HEK293T (cell line): ENCODE results near the gene PELI2.

Source experiments
- CTCF ChIA-PET: fragments of 350-600 bp; formaldehyde crosslinking; extraction: SDS; loops from one replicate; lab custom pipeline; 2021; ENCODE audit warnings: antibody characterized with exemption, inconsistent platforms; lab: Yijun Ruan, JAX
- POLR2A ChIA-PET: fragments of 350-600 bp; formaldehyde crosslinking; extraction: SDS; loops from one replicate; lab custom pipeline; 2020; ENCODE audit warnings: antibody characterized with exemption, inconsistent platforms; lab: Yijun Ruan, JAX
- DNase-seq: peaks from one replicate; pipeline ENCODE4 v3.0.0; 2012; ENCODE audit warnings: mixed read lengths; ENCODE audit errors: extremely low spot score
- ARNT ChIP-seq: fragments of 450-650 bp; IDR thresholded peaks from 2 replicates; pipeline ENCODE4 v1.6.1; 2017; ENCODE audit warnings: mild to moderate bottlenecking
- BHLHE40 ChIP-seq: fragments of 450-650 bp; IDR thresholded peaks from 2 replicates; pipeline ENCODE4 v1.6.1; 2016; ENCODE audit warnings: mild to moderate bottlenecking, moderate library complexity, borderline replicate concordance
- CTBP1 ChIP-seq: fragments of 450-650 bp; IDR thresholded peaks from 2 replicates; pipeline ENCODE4 v1.6.1; 2016; ENCODE audit warnings: borderline replicate concordance
- ELF4 ChIP-seq: fragments of 450-650 bp; IDR thresholded peaks from 2 replicates; pipeline ENCODE4 v1.6.1; 2017; ENCODE audit warnings: antibody characterized with exemption
- FOXA1 ChIP-seq: fragments of 450-650 bp; IDR thresholded peaks from 2 replicates; pipeline ENCODE4 v1.6.1; 2016; ENCODE audit warnings: mild to moderate bottlenecking
- FOXK2 ChIP-seq: fragments of 450-650 bp; IDR thresholded peaks from 2 replicates; pipeline ENCODE4 v1.6.1; 2016; ENCODE audit warnings: mild to moderate bottlenecking
- FOXM1 ChIP-seq: fragments of 450-650 bp; IDR thresholded peaks from 2 replicates; pipeline ENCODE4 v1.6.1; 2017; ENCODE audit warnings: mild to moderate bottlenecking, borderline replicate concordance
- HDGF ChIP-seq: fragments of 450-650 bp; IDR thresholded peaks from 2 replicates; pipeline ENCODE4 v1.6.1; 2017; ENCODE audit warnings: antibody characterized with exemption, borderline replicate concordance
- L3MBTL2 ChIP-seq: fragments of 450-650 bp; conservative IDR thresholded peaks from 2 replicates; pipeline ENCODE4 v1.6.1; 2016; ENCODE audit warnings: mild to moderate bottlenecking
- LEF1 ChIP-seq: fragments of 450-650 bp; IDR thresholded peaks from 2 replicates; pipeline ENCODE4 v1.6.1; 2017; ENCODE audit warnings: mild to moderate bottlenecking, borderline replicate concordance
- NFRKB ChIP-seq: fragments of 450-650 bp; IDR thresholded peaks from 2 replicates; pipeline ENCODE4 v1.6.1; 2016; ENCODE audit warnings: mild to moderate bottlenecking, moderate library complexity
- PKNOX1 ChIP-seq: fragments of 450-650 bp; IDR thresholded peaks from 2 replicates; pipeline ENCODE4 v1.6.1; 2016
- SP1 ChIP-seq: fragments of 450-650 bp; IDR thresholded peaks from 2 replicates; pipeline ENCODE4 v1.6.1; 2017
- SUZ12 ChIP-seq: fragments of 450-650 bp; IDR thresholded peaks from 2 replicates; pipeline ENCODE4 v1.6.1; 2016; ENCODE audit warnings: mild to moderate bottlenecking
- TARDBP ChIP-seq: fragments of 450-650 bp; IDR thresholded peaks from 2 replicates; pipeline ENCODE4 v1.6.1; 2016
- ZNF384 ChIP-seq: fragments of 450-650 bp; IDR thresholded peaks from 2 replicates; pipeline ENCODE4 v1.6.1; 2016

PELI2 gene

GRCh38 chr14:56149995-56150394, 31.8 kb downstream of the PELI2 start:
- ChIA-PET POLR2A (no interaction called here), CTCF (no interaction called here)
- DNase-seq, result no peak
- TF ChIP-seq SP1 (no peak), FOXM1 (no peak), PKNOX1 (no peak), L3MBTL2 (no peak), FOXK2 (no peak), ARNT (no peak), ELF4 (no peak), HDGF (no peak), TARDBP (no peak), SUZ12 (no peak), BHLHE40 (no peak), LEF1 (no peak), CTBP1 (no peak), NFRKB (no peak), FOXA1 (no peak), ZNF384 (no peak)

- POLR2A ChIA-PET, result no interaction called here
- CTCF ChIA-PET, result no interaction called here
- DNase-seq, result no peak
- TF ChIP-seq SP1, result no peak
- no peak for TF ChIP-seq FOXK2
- TF ChIP-seq CTBP1, result no peak
- TF ChIP-seq ARNT, result no peak
- TF ChIP-seq NFRKB, result no peak
- no peak for TF ChIP-seq PKNOX1
- TF ChIP-seq FOXA1, result no peak
- no peak for TF ChIP-seq L3MBTL2
- TF ChIP-seq ELF4, result no peak
- TF ChIP-seq SUZ12, result no peak
- no peak for TF ChIP-seq LEF1
- no peak for TF ChIP-seq HDGF
- no peak for TF ChIP-seq FOXM1
- no peak for TF ChIP-seq BHLHE40
- TF ChIP-seq ZNF384, result no peak
These were observed 32.6 kb downstream of the PELI2 start for GRCh38 chr14:56150645-56151345.

- TF ChIP-seq SP1, result no peak
- no peak for TF ChIP-seq NFRKB
- TF ChIP-seq ZNF384, result no peak
- no peak for TF ChIP-seq ARNT
- no peak for TF ChIP-seq FOXA1
- no peak for TF ChIP-seq HDGF
- TF ChIP-seq PKNOX1, result no peak
- TF ChIP-seq FOXM1, result no peak
- TF ChIP-seq CTBP1, result no peak
- no peak for TF ChIP-seq L3MBTL2
- TF ChIP-seq SUZ12, result no peak
- no peak for TF ChIP-seq FOXK2
- TF ChIP-seq BHLHE40, result no peak
- no peak for TF ChIP-seq ELF4
- CTCF ChIA-PET, result no interaction called here
- POLR2A ChIA-PET, result no interaction called here
- no peak for DNase-seq
These were observed 34.0 kb downstream of the PELI2 start for GRCh38 chr14:56152221-56152620.

DNA sequence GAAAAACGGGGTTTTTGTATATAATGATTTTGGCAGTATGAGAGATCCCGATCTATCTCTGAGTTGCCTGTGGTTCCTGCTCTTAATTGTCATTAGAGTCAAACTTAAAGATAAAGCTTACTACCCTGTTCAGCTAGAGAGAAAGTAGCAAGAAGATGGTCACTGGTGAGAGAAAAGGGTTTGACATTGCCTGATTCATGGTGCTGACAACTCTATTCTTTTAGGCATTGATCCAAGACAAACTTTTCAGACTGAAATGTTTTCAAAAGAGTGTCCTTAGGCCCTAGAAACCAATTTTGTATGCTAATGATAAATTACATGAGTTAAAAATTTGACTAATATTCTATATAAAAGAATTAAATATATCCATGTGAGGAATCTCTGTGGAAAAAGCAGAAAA, 35.1 kb downstream of the PELI2 start:
- no peak for TF ChIP-seq FOXM1
- TF ChIP-seq NFRKB, result no peak
- TF ChIP-seq TARDBP, result no peak
- no peak for TF ChIP-seq LEF1
- TF ChIP-seq SUZ12, result no peak
- no peak for TF ChIP-seq ZNF384
- TF ChIP-seq ARNT, result no peak
- no peak for TF ChIP-seq ELF4
- ChIA-PET CTCF (no interaction called here), POLR2A (no interaction called here)
- DNase-seq, result no peak

- DNase-seq, result no peak
- ChIA-PET POLR2A (no interaction called here), CTCF (no interaction called here)
- TF ChIP-seq SP1 (no peak), ELF4 (no peak), ZNF384 (no peak), L3MBTL2 (no peak), BHLHE40 (no peak), FOXK2 (no peak), HDGF (no peak), PKNOX1 (no peak), LEF1 (no peak), ARNT (no peak)
These were observed 36.1 kb downstream of the PELI2 start for GRCh38 chr14:56154321-56154720.

- ChIA-PET POLR2A (no interaction called here), CTCF (no interaction called here)
- DNase-seq, result no peak
- no peak for TF ChIP-seq NFRKB
- TF ChIP-seq FOXM1, result no peak
- TF ChIP-seq L3MBTL2, result no peak
- no peak for TF ChIP-seq SUZ12
- no peak for TF ChIP-seq ELF4
- no peak for TF ChIP-seq TARDBP
- no peak for TF ChIP-seq FOXA1
- TF ChIP-seq CTBP1, result no peak
These were observed 37.9 kb downstream of the PELI2 start for GRCh38 chr14:56156096-56156495.
